Stimulated activated CD8-positive, alpha-beta memory T cell treated with anti-CD3 and anti-CD28 coated beads, Interleukin-4, amount 100 ng/mL, for 4 hours (primary cell): Measurements from ENCODE around the gene METRNL.
"Not testable (repeated sequence)": the region's sequence is repeated elsewhere in the genome, so short reads cannot be mapped to it uniquely, and the experiment has no call there.

Experiments
- DNase-seq, 2 donors: peaks; one replicate each; pipeline ENCODE4 v3.0.0-alpha.2; 2020; ENCODE audit warnings: low read depth in 2 of 2, low spot score in 1 of 2

Gene METRNL

GRCh38 chr17:83118071-83118841 lies 38.8 kb downstream of the METRNL start:
- DNase-seq = no peak

GRCh38 chr17:83119987-83120864 lies 40.8 kb downstream of the METRNL start:
- DNase-seq = no peak

- not testable (repeated sequence) for DNase-seq
Measured at GRCh38 chr17:83121473-83121872, 42.1 kb downstream of the METRNL start.

- DNase-seq = no peak
Measured at GRCh38 chr17:83121921-83122820, 42.8 kb downstream of the METRNL start.

GRCh38 chr17:83122834-83123233 lies 43.4 kb downstream of the METRNL start:
- DNase-seq = no peak

- DNase-seq = no peak
Measured at GRCh38 chr17:83123896-83124801, 44.7 kb downstream of the METRNL start.

GRCh38 chr17:83124871-83125514 lies 45.6 kb downstream of the METRNL start:
- DNase-seq = no peak

- no peak for DNase-seq
Measured at GRCh38 chr17:83125515-83126274, 46.3 kb downstream of the METRNL start.

- DNase-seq = no peak
Measured at GRCh38 chr17:83126275-83126811, 46.9 kb downstream of the METRNL start.

GRCh38 chr17:83127431-83128160 lies 48.2 kb downstream of the METRNL start:
- DNase-seq = no peak

- no peak for DNase-seq
Measured at GRCh38 chr17:83128306-83129240, 49.2 kb downstream of the METRNL start.

- DNase-seq = no peak
Measured at GRCh38 chr17:83129676-83130075, 50.3 kb downstream of the METRNL start.

GRCh38 chr17:83131401-83132011 lies 52.1 kb downstream of the METRNL start:
- DNase-seq = no peak

GRCh38 chr17:83132251-83133081 lies 53.1 kb downstream of the METRNL start:
- no peak for DNase-seq

GRCh38 chr17:83133302-83134121 lies 54.1 kb downstream of the METRNL start:
- DNase-seq = no peak
